Astrocyte of the hippocampus (primary cell): ENCODE measurements around the gene GALT.

Source experiments
- DNase-seq: peaks from one replicate; pipeline ENCODE4 v3.0.0; 2011; ENCODE audit warnings: low read depth, low spot score

Gene GALT

DNA sequence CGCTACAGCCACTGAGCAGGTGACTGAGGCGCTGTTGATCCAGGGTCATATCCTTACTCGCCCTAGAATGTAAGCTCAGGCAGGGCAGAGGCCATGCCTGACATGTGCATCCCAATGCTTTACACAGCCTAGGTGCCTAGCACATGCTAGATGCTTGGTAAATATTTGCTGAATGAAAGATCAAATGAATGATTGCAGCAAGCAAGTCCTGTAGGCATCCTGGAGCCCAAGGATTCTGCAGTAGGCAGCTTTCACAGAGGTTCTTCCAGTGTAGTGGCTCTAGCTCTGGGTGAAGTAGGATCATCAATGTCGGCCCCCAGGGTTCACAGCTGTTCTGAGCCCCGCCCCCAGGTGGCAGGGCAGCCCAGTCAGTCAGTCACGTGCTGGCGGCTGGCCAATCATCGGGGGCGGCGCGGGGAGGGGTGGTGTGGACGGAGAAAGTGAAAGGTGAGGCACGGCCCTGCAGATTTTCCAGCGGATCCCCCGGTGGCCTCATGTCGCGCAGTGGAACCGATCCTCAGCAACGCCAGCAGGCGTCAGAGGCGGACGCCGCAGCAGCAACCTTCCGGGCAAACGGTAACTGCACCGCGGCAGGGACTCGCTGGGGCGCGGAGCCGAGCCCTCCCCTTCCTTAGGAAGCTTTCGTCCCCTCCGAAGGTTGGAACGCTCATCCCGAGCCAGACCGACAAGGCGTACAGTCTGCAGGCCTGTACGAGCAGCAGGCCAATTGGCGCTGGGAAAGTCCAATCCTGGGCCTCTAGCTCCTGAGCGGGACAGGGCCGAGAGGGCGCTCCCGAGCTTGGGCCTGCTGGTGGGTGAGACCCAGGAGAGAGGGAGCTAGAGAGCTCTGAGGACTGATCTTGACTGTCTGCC, at the start of gene GALT:
TSS of gene GALT (plus strand) at position 465 of the 873 bp plus-strand sequence. CDS start at position 495, 30 bp downstream.
- peak; percentile 93 for DNase-seq

DNA sequence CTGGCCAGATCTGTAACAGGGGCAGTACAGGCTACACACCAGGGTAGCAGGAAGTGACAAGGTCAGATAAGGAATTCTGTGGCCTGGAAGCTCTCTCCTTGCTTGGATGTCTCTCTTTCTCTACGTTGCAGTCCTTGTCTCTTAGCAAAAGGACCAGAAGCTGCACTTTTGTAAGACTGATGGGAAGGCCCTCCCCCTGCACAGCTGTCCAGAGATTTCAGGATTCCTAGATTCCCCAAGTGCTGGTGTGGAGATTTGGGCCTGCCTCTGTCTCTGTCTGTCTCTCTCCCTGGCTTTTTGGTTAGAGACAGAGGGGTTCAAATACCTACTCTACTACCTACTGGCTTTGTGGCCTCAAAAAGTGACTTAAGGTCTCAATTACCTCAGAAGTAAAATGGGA, 46.9 kb upstream of the GALT start:
- DNase-seq = no peak

DNA sequence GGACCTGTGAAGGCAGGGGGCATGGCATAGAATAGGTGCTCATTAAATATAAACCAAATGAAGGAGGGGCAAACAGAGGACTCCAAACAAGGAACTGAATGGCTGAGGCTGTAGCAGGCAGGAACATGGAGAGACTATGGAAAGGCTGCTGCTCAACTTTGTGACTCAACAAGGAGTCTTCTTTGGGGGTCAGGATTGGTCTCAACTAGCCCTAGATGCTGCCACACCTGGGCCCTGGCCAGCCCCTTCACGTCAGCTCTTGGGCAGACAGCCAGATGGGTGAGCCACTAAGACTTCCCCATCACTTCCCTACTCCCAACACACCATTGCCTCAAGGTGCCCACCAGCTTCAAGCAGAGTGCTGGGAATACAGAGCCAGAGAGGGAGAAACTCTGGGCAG, 45.6 kb upstream of the GALT start:
- no peak for DNase-seq

GRCh38 chr9:34601937-34602573, 44.4 kb upstream of the GALT start:
- DNase-seq = no peak

DNA sequence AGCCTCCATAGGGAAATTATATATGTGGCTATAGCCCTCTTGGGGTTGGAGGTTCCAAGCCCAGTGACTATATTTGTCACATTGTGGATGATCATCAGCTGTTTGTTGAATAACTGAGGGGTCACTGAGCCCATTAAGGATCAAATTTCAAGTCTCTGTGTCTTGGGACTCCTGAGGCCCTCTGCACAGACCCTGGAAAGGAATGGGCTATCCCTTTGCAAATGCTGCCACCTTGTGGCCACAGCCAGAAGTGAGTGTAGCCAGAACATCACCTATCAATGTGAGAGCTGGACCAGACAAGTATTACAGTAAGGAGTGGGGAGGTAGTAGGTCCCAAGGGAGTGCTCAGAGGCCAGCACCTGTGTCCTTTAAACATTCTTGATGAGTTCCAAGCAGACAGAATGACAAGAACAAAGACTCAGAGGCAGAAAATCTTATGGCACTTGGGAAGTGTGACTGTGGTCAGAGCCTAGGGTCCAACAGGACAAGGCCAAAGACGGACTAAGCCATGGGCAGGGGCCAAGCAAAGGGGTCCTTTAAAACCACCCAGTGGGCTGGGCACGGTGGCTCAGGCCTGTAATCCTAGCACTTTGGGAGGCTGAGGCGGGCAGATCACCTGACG, 42.8 kb upstream of the GALT start:
- peak; percentile 89 for DNase-seq

DNA sequence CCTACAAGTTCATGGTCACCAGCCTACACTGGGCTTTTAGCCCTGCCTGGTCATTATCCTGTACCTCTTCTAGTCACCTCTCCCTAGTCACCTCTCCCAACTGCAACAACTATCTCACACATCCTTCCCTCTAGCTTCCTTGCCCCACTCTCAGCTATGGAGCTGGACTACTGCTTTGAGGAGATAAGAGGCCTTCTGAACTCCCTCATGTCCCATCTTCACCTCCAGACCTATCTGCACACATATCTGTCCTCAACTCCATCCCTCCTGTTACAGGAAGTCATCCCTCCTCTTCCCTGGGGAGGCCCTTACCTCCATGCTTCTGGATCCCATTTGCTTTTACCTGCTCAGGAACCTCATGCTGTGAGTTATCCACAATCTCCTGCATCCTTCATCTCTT, 40.3 kb upstream of the GALT start:
- DNase-seq = no peak

DNA sequence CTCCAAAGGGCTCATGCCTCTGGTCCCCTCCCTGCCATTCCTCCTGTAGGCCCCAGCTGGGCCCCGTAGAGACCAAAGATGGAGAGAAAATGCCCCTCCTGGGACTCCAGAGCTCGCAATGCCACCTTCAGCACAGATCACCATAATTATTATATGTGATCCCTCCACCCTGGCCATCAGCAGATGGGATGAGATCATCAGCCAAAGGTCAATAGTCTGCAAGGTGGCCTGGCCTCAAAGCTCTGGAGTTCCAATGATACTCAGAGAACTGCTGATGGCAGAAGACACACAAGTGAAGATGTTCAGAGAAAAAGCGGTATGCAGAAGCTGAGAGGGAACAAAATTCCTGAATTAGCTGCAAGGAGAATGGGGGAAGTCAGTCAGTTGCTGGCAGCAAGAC, 39.6 kb upstream of the GALT start:
- DNase-seq = no peak

DNA sequence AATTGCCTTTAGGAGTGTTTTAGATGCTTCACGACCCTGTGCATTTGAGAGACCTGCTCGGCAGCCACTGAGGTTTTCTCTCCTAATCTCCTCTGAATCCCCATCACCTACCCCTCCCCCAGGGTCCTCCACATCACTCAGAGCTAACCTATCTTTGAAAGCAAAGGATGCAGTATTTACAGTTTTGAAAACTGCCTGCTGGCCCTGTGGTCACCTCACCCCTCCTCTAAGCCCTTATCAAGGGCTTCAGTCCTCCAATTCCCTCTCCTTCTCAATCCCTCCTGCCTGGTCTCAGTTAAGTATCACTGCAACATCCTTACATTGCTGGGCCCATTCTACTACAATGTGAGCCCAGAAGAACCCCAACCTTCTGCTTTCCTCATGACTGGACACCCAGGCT, 39.1 kb upstream of the GALT start:
- no peak for DNase-seq

DNA sequence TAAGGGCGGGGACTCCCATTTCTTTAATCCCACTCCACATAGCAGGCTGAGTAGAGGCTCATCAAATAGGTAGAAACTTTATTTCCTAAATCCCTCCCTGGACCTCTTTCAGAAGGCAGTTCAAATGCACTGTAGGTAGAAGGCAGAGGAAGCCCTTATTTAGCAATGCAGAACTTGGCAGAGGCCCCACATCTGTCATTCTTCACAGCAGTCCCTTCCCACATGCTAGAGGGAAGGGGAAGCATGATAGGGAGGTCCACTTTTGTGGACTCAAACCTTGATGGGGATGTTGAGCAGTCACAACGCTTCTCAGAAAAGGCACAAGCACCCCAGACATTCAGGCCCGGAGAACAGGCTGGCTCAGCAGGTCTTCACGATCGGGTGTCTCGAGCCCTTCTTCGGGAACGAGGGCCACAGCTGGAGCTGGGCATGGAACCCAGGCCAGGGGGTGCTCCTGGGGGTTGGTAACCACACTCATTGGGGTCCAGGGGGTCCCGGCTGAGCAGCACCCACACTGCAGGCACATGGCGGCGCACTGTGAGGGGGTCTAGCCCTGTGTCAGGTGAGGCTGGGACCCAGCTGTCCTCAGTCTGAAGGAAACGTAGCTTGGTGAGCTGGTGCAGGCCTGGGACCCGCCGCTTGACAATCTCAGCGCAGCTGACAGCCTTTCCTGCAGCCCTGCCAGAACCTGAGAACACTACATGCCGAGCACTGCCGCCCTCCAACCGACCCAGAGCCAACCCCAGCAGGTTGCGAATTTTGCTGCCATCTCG, 35.9 kb upstream of the GALT start:
- peak; percentile 28 for DNase-seq

GRCh38 chr9:34611251-34611810, 35.1 kb upstream of the GALT start:
- DNase-seq = peak; percentile 20

DNA sequence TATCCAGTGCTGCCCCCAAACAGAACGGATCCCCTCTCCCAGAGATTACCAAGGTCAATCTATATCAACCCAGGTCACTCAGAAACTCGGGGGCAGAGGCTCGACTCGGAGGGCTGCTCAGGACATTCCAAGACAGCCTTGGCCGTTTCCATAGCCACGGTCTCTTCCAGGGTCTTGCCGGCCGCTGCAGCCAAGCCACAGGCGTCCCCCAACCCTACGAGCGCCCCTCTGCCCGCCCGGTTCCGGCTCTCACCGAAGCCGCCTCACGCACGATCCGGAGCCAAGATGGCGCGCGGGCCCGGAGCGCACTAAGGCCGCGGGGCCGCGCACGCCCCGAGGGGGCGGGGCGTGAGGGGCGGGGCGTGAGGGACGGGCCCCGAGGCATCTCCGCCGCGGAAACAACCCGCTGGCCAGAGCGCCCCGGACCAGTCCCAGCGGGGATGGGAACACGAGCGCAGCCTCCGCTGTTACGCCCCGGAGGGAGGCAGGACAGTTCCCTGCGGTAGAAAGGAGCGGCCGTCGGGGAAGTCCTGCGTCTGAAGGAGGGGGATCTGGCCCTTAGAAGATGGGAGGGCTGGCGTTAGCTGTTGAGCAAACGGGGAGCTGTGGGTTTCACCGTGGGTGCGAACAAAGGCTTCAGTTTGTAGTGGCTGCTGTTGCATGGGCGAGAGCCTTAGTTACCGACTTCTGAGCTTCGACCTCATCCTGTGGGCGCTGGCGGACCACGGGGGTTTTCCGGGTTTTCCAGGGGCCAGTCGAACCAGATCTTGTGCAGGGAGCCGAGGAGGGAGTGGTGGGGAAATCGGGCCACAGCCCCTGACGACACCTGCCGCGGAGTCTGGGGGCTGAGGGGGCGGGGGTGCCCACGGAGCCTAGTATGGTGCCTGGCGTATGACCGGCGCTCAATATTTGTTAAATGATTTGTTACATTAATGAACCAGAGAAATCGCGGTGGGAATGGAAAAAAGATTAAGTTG, 34.4 kb upstream of the GALT start, which contains the start of gene RPP25L:
TSS of gene RPP25L (minus strand) at position 287 of the 977 bp plus-strand sequence. CDS start 801 bp downstream, outside the sequence.
- DNase-seq = peak; percentile 95

GRCh38 chr9:34612788-34613390, 33.6 kb upstream of the GALT start:
- DNase-seq = peak; percentile 88

DNA sequence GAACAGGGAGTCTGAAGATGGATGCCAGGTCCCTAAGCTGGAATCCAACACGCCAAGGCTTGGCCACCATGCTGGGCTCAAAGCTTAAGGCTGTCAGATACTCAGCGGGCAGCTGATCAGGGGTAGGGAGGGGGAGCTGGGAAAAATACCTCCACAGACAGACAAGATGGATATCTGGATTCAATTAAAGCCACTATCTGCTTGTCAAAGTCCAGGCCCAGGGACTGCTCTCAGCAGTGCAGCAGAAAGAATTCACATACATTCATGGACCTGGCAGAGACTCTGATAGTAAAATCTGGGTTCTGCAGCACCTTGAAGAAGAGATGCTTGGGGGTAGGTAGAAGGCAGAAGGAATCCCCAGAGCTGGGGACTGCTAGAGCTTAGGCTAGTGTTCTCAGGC, 31.3 kb upstream of the GALT start:
- no peak for DNase-seq

DNA sequence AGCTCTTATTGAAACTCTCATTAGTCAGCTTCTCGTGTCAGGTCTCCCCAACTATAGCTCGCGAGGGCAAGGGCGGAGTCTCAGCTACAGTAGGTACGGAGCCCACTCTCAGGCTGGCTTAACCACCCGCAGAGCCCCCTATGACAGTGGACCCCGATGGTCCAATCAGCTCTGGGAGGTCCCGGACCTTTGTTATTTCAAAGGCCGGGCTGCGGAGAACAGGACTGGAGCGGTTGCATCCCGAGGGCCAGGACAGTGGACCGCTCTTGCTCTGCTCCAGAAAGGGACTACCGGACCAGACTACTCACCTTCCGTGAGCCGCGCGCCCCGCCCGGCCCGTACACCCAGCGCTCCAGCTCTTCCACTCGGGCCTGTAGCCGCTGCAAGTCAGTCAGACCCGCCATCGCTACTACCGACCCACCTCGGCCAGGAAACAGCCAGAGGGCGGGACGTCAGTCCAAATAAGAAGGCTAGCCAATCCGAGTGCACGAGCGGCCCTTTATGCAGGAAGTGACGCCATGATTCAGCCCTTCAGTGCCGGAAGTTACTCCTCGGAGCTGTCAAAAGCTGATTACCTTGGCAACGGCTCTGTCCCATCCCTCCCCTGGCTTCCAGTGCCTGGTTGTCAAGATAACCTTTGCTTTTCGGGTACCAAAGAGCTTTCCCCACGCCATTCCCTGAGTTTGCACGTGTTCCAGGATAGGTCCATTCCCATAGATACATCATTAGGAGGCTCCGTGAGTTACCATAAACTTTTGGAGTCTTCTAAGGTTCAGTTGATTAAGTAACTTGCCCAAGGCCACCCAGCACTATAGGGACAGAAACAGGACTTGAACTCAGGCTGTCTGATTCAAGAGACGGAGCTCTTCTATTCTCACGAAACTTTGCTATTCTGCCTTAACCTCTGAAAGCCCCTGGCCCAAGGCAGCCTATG, 26.1 kb upstream of the GALT start, which contains the start of gene DCTN3:
TSS of gene DCTN3 (minus strand) at position 435 of the 934 bp plus-strand sequence. CDS start at position 404, 31 bp downstream.
- peak; percentile 97 for DNase-seq

DNA sequence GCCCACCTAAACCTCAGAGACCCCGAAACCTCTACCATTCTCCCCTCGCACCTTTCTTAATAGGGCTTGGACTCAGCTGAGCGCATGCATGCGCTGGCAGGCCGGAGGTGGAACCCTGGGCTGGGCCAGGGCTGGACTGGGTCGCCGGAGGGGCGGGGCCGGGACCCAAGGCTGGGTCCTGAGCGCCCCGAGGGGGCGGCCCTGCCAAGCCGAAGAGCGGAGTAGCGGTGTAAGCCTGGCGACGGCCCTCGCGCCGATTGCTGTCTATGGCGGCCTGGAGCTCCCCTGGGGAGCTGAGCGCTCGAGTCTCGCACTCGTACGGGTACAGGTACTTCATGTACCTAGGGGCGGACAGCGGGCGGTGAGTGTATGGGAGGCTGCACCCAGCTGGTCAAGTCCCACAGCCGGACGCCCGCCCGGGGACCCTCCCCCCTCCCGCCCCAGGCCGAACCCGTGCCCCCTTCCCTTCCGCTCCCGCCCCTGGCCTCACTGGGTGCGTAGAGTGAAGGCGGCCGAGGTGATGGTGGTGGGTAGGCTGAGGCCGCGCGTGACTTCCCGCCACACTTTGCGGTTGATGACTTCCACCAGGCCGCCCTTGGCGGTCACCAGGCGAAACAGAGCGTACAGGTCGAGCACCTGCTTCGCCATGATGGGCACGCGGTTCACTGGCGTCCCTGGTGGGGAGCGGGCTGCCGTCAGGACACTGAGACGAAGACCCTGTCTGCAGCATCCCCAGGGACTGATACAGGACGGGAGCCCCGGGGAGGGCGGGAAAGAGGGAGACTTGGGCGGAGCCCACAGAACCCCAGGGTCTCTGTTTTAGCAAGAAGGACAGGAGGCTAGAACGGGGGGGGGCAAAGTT, 22.9 kb upstream of the GALT start:
- no peak for DNase-seq

GRCh38 chr9:34624475-34625185, 21.8 kb upstream of the GALT start:
- no peak for DNase-seq

DNA sequence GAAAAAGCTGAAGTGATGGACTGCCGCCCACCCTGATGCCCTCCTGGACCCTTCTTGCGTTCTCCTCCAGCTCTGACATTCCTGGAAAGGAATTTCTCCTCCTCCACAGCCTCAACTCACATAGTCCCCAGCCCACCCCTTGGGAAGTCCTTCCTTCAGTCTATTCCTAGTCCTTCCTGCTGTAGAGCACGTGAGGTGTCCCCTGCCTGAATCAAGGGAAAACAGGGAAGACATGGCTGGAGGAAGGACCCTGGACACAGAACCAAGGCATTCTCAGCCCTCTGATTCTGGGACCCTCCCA, 21.3 kb upstream of the GALT start:
- DNase-seq = no peak
